Kidney capillary endothelial cell (primary cell): Measurements from ENCODE around the gene VASH2.

Source experiments
- DNase-seq: peaks from one replicate; pipeline ENCODE4 v3.0.0-alpha.2; 2018; ENCODE audit warnings: low spot score

Gene VASH2

DNA sequence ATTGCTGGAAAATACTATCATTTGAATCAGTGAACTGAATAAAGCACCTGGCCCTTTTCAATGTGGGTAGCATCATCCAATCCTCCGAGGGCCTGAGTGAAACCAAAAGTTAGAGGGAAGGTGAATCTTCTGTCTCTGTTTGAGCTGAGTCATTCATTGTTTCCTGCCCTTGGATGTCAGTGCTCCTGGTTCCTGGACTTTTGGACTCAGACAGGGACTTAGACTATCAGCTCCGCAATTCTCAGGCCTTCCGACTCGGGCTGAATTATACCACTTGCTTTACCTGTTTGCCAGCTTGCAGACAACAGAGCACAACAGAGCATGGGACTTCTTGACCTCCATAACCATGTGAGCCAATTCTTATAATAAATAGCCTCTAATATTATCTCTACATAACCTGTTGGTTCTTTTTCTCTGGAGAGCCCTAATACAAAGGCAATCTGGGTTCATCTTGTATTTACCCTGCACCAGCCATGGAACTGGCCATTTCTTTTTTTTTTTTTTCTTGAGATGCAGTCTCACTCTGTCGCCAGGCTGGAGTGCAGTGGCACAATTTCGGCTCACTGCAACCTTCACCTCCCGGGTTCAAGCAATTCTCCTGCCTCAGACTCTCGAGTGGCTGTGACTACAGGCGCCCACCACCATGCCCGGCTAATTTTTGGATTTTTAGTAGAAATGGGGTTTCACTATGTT, 19.2 kb upstream of the VASH2 start:
- no peak for DNase-seq

DNA sequence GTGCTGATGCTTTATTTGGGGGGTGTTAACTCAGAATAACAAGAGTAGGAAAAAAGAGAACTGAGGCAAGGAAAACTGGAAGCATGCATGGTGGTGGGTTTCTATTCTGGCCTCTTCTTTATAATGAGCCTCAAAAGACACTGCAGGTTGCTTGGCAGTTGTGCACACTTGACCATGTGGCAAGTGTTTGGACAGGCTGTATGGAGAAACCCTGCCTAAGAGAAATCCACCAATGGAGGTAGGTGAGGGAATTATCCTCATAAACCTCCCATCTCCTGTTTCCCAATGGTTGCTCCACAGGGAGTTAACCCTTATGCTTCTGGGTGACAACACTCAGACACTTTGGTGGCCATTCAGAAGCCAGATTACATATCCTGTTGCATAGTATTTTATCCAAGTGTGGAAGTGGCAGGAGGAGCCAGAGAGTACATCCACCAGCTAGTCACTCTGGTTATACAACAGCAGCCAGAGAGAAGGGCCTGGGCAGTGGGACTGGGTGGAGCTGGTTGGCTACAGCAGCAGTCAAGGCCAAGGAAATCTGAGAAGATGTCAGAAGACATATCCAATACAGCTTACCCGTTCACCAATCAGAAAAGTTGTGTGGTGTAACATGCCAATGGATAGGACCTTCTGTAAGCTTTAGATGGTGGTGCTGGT, 16.4 kb upstream of the VASH2 start:
- DNase-seq = no peak

DNA sequence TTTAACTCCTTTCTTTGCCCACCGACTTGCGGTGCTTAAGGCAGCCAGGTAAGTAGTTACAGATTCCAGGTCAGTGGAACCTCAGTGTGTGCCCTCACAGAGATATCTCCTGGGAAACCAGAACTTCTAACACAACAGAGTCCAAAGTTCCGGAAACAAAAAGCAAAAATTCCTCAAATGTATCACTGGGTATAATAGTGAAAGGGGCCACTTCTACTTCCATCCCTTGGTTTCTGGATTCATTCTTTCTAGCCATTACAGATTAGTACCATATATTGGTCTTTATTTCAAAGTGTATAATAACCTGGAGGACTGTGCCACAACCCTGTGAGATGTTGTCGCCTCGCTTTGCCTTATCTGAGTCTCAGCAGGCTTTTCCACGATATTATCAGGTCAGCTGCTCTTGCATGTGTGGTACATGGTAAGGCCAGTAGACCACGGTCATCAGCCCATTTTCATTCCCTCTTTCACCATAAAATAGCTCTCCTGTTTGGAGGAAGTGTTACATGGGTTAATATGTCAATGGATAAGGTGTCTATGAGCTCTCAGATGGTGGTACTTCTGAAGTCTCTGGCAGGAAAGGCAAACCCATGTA, 14.9 kb upstream of the VASH2 start:
- DNase-seq = no peak

DNA sequence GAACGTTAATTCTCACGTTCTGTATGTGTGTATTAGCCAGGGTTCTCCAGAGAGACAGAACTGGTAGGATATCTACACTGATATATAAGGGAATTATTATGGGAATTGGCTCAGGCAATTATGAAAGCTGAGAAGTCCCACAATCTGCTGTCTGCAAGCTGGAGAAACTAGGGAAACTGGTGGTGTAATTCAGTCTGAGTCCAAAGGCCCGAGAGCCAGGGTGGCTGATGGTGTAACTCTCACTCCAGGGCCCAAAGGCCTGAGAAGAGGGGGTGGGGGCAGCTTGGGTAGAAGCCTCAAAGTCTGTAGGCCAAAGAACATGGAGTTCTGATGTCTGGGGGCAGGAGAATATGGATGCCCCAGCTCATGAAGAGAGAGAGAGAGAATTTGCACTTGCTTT, 13.3 kb upstream of the VASH2 start:
- no peak for DNase-seq

DNA sequence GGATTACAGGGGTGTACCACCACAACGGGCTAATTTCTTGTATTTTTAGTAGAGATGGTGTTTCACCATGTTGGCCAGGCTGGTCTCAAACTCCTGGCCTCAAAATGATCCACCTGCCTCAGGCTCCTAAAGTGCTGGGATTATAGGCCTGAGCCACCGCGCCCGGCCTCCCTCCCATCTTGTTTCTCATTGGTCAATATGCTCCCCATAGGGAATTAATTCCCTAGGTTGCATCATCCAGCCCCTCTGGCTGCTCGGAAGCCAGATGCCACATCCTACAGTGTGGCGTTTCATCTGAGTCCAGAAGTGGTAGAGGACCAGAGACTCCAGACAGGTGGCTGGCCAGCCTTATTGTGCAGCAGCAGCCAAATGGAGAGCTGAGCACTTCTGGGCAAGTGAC, 11.5 kb upstream of the VASH2 start:
- no peak for DNase-seq

DNA sequence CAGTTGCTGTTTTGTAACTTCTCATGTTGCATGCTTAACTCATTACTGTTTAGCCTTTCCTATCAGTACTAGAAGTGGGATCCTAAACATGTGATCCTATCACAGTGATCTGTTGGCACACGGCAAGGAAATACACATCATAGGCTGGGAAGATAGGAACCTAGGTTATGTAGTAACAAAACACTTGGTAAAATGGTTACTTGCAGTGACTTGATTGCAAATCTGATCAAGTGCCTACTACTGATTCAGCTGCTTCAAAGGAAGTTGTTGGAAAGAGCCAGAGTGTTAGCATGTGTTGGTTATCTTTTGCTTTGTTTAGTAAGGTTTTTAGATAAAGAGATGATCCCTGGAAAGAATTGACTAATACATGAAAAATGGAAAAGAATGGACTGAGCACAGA, 8.9 kb upstream of the VASH2 start:
- DNase-seq = no peak

DNA sequence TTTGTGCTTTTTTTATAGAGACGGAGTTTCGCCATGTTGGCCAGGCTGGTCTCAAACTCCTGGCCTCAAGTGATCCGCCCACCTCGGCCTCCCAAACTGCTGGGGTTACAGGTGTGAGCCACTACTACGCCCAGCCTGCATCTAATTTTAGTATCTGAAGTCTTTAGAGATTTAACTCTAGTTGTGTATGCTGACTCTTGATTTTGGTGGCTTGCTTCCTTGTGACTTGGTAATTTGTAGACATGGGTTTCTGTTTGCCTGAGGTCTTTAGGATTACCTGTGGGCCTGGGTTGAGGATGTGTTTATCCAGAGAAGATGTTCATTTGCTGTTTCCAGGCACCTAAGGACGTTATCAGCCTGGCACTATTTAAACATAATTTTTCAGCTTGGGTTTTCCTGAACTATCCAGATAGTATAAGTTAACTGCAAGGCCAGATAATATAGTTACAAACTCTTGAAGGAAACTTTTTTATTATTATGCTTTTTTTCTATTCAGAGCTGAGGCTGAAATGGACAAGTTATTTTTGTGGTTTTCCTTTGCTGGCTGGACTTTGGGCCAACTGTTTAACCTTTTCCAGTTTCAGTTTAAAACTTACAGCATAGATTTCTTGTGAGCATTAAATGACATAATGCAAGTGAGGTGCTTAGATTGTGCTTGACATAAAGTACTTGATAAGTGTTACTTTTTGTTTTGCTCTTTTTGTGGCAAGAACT, 7.5 kb upstream of the VASH2 start:
- DNase-seq = no peak

DNA sequence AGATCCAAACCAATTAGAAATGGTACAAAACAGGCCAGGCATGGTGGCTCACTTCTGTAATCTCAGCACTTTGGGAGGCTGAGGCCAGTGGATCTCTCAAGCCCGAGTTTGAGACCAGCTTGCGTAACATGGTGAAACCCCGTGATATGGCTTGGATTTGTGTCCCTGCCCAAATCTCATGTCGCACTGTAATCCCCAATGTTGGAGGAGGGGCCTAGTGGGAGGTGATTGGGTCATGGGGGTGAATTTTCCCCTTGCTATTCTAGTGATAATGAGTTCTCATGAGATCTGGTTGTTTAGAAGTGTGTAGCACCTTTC, 7.0 kb upstream of the VASH2 start:
- DNase-seq = no peak

DNA sequence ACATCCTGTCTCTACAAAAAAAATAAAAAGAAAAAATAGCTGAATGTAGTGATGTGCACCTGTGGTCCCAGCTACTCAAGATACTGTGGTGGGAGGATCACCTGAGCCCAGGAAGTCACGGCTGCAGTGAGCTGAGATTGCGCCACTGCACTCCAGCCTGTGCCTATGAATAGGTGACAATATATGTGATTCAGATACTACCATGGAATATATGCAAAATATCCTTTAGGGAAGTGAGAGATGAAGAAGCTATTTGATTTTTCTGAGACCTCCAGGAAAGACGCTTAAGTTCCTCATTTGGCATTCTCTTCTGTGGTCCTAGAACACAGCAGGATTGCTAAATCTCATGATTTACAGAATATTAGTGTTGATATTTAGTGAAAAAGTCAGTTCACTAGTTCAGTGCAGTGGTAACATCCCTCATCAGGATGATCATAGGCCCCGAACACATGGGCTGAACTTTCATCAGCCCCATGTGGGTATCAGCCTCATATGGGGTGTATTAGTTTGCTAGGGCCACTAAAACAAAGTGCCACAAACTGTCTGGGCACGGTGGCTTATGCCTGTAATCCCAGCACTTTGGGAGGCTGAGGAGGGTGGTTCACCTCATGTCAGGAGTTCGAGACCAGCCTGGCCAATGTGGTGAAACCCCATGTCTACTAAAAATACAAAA, 6.0 kb upstream of the VASH2 start:
- no peak for DNase-seq

DNA sequence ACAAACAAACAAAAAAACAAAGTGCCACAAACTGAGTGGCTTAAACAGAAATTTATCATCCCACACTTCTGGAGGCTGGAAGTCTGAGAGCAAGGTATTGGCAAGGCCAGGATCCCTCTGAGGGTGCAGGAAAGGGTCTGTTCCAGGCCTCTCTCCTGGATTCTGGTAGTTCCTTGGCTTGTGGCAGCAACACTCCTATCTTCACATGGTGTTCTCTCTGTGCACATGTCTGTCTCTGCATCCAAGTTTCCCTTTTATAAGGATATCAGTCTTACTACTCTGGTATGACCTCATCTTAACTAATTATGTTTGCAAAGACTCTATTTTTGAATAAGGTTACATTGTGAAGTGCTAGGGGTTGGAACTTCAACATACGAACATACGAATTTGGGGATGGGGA, 5.3 kb upstream of the VASH2 start:
- no peak for DNase-seq

DNA sequence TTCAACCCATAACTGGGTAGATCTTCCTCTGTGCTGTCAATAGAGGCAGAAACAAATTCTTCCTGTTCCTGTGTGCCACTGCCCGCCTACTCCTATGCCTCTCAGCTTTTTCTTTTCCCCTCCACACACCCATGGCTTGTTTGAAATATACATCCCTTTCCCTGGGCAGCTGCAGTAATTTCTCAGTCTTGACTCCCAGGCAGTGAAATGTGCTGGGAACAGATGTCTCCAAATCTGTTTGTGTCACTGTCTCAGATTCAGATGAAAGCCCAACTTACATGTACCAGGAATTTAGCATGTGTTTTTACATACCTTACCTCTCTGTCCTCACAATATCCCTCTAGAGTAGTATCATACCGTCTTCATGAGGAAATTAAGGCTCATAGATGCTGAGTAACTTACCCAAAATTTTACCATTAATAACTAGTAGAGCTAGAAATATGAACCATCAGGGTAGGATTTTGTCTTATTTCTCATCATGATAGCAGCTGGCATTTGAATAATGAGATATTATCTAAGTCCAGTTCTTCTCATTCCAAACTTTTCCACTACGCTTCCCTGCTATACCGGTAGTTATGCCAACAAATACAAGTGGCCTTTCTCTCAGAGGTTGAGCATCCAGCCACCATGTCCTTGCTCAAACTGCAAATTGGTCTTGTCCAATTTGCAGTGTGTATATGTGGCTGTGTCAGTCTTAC, 4.7 kb upstream of the VASH2 start:
- DNase-seq = no peak

DNA sequence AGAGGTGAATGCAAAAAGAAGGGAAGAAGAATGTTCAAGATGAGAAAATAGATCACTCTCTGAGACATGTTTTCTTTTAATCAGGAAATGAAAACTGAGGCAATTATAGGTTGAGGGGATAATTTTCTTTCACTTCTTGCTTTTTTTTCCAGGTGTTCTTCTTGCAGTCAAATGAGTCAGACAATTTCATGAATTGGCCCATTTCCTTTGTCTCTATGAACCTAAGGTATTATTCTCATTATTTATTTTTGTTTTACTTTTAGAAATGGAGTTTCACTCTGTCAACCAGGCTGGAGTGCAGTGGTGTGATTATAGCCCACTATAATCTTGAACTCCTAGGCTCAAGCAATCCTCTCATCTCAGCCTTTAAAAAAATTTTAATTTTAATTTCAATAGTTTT, 3.5 kb upstream of the VASH2 start:
- DNase-seq = no peak

DNA sequence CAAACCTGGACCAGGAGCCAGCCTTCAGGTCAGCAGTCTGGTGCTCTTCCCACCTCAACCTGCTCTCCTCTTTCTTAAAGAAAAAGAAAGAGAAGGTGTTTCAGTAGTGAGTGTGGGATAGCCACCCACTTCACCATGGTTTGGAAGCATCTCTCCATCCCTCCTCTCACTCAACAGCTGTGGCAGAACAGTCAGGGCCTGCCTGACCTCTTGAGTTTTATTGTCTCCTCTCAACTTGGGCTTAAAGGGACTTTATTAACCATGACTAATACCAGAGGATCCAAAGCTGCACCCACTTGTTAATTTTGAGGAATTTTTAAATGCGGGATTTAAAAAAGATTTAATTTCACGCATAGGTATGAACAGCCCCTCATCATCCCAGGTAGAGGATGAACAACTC, 570 bp upstream of the VASH2 start:
- DNase-seq = no peak

DNA sequence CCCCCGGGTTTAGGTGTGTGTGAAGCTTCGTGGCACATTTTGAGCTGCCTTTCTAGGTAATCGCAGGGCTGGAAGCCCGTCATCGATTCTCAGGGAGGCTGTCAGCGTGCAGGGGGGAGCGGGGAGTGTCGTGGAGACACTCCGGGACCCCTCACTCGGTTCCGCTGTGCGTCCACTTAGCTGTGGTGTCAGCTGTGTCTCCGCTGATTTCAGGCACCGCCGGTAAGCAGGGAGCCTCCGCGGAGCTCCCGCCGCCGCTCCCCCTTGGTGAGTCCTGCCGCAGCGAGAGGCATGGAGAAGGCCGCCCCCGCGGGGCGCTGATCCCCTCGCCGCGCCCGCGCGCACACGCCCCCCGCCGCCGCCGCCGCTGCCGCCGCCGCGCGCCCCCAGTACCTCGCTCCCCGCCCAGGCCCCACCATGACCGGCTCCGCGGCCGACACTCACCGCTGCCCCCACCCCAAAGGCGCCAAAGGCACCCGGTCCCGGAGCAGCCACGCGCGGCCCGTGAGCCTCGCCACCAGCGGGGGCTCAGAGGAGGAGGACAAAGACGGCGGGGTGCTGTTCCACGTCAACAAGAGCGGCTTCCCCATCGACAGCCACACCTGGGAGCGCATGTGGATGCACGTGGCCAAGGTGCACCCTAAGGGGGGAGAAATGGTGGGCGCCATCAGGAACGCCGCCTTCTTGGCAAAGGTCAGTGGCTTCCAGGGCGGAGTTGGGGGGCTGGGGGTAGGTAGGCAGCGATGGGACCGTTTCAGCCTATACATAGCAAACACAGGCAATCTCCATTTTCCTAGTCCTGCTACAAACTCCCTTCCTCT, 995 bp downstream of the VASH2 start:
- no peak for DNase-seq

DNA sequence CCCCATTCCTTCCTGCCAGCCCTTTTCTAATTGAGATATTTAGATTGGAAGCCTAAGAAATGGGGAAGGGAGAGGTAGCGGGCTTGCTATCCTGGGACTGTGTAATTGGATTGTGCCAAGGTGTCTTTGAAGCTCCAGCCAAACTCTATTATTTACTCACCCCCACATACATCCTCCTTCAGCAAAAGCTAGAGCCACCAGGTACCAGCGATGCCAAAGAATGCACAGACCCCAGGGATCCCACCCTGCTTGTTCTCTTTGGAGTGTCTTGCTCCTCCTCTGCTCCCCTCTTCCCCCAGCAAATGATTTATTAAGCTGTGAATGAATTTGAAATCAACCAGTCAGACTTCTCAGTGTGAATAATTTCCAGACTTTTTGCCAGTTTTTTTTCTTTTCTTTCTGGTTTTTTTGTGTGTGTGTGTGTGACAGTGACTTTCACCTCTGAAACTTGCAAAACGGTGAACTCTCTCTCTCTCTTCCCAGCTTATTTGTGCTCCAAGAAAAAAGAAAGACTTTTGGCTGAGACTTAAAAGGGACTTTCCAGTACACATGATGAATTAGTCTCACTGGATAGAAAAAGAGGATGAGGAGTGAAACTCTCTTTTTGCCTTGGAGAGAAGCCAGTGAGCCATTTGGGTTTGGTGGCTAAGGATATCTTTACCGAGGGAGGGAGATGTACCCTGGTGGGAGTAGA, 1.8 kb downstream of the VASH2 start:
- no peak for DNase-seq

DNA sequence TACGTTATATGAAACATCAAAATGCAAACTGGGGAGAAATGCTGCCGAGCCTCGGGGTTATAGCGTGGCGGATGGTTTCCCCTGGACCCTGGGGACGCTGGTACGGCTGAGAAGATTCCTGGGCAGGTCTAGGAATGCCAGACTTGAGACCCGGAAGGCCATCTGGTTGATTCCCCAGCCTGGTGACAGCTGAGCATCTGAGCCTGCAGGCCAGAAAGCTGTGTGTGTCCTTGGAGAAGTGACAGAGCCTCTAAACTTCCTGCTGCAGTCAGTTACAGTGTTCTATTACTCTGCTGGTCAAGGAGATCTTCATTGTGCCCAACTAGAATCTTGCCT, 2.3 kb downstream of the VASH2 start:
- DNase-seq = no peak

DNA sequence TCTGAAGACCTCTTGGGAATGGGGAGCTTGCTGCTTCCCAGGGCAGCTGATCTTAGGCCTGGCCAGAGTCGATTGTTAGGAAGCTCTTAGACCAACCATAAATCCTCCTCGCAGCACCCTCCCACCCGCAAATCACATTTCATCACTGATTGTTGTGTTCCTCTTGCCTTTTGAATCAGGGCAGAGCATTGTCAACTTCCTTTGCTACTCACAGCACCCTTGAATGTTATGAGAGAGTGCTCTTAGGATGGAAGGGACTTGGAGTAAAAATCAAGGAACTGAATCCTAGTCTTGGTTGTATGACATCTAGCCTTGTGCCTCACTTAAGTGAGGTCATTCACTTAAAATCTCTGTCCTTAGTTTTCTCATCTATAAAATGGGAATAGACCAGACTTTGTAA, 3.0 kb downstream of the VASH2 start:
- no peak for DNase-seq

DNA sequence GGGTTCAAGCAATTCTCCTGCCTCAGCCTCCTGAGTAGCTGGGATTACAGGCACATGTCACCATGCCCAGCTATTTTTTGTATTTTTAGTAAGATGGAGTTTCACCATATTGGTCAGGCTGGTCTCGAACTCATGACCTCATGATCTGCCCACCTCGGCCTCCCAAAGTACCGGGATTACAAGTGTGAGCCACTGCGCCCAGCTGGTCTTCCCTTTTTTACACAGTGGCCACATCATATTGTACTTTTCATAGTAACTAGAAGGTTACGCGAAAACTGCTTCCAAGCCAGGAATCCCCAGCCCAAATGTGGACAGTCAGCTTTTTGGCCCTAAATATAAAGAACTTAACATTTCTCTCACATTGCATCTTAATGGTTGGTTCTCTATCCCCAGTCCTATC, 4.2 kb downstream of the VASH2 start:
- DNase-seq = no peak

DNA sequence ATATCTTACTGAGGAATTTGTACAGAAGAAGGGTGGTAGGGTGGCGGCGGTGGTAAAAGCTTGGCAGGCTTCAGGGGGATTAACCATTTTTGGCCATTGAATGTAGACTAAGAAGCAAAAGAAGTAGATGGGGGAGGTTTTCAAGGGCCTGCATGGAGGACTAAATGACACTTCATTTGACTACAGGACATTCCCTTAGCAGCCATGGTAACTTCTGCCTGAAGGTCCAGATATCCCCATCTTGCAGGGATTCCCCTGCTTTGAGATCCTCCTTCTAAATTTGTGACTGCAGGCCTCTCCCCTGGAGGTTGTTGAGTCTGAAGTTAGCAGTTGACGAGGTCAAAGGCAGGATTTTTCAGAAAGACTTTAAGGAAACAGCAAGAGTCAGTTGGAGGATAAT, 4.8 kb downstream of the VASH2 start:
- DNase-seq = no peak

DNA sequence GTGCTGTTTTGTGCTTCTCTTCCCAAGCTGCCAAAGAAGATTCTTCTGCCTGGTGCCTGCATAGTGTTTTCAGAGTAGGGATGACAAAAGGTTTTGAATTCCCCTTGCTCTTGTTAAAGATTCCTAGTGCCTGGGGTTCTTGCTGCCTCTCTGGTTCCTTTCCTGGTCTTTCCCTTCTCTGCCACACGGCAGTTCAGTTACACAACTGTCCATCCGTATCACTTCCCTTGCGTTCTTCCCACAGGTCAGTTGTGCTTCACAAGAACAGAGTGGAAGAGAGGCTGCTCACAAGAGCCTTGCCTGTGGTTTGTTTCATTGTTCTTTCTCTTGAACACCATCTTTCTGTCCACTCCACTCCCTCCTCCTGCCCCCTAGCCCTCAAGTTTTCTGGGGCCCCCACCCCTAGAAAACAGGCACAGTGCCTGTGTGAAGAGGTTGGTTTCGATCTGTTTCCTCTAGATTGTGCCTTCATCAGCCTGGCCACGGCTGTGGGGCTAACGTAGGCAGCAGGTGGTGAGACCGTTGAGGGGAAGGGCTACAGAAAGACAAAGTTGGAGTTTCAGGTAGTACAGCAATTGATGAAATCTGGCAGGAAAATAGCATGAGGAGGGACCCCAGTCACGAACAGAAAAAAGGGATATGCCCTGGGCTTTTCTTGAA, 5.8 kb downstream of the VASH2 start:
- DNase-seq = no peak
